Liver (tissue), 9 donors: Measurements from ENCODE around the gene PNPLA6. TPM values are rescaled to one million over a fixed set of nuclear protein-coding genes. Genes with fewer than 3 reads are reported as not detected.
A peak's percentile ranks its signal among the peaks of the same experiment; 100 is the strongest.

ENCODE experiments used
- DNase-seq: peaks from one replicate; pipeline ENCODE4 v3.0.0-alpha.2; 2017; ENCODE audit warnings: low spot score
- H3K27ac ChIP-seq, 2 donors: one replicate each; pipeline ENCODE4 v1.7.0; 2013; ENCODE audit warnings: inconsistent platforms in 2 of 2, low read length in 2 of 2, control low read depth in 1 of 2, low read depth in 1 of 2, mild to moderate bottlenecking in 1 of 2
- H3K27me3 ChIP-seq, 4 donors: one replicate each; pipeline versions ENCODE4 v1.6.1 to v1.7.0; 2013; ENCODE audit warnings: low read length in 3 of 4, inconsistent platforms in 1 of 4, mild to moderate bottlenecking in 1 of 4, moderate library complexity in 1 of 4; ENCODE audit not compliant: control insufficient read depth in 4 of 4, insufficient read depth in 4 of 4
- H3K36me3 ChIP-seq, 4 donors: one replicate each; pipeline versions ENCODE4 v1.6.1 to v1.7.0; 2013; ENCODE audit warnings: low read length in 3 of 4, mild to moderate bottlenecking in 3 of 4, low read depth in 1 of 4, moderate library complexity in 1 of 4; ENCODE audit not compliant: control insufficient read depth in 4 of 4, insufficient read depth in 3 of 4
- H3K4me1 ChIP-seq, 4 donors: one replicate each; pipeline versions ENCODE4 v1.6.1 to v1.7.0; 2013; ENCODE audit warnings: low read length in 3 of 4, mild to moderate bottlenecking in 3 of 4, moderate library complexity in 1 of 4; ENCODE audit not compliant: control insufficient read depth in 4 of 4, insufficient read depth in 4 of 4
- H3K4me3 ChIP-seq, 3 donors: one replicate each; pipeline versions ENCODE4 v1.6.1 to v1.7.0; 2013; ENCODE audit warnings: low read length in 3 of 3, control low read depth in 1 of 3, low read depth in 1 of 3, mild to moderate bottlenecking in 1 of 3
- H3K9ac ChIP-seq, 2 donors: one replicate each; pipeline ENCODE4 v1.7.0; 2013; ENCODE audit warnings: low read length in 2 of 2, mild to moderate bottlenecking in 2 of 2, moderate library complexity in 2 of 2, control low read depth in 1 of 2, low read depth in 1 of 2
- H3K9me3 ChIP-seq, 4 donors: one replicate each; pipeline versions ENCODE4 v1.6.1 to v1.7.0; 2013; ENCODE audit warnings: low read length in 3 of 4; ENCODE audit not compliant: control insufficient read depth in 4 of 4
- EGR1 ChIP-seq, 2 donors: IDR thresholded peaks; 2 replicates each; pipeline ENCODE4 v1.6.1; 2016 to 2018; ENCODE audit warnings: antibody characterized with exemption in 2 of 2, low read depth in 2 of 2
- FOXA2 ChIP-seq: IDR thresholded peaks from 2 replicates; pipeline ENCODE4 v1.6.1; 2016; ENCODE audit warnings: antibody characterized with exemption
- GABPA ChIP-seq, 2 donors: IDR thresholded peaks in 1 of 2; conservative IDR thresholded peaks in 1 of 2; 2 replicates each; pipeline ENCODE4 v1.6.1; 2016; ENCODE audit warnings: antibody characterized with exemption in 2 of 2, mild to moderate bottlenecking in 1 of 2, moderate library complexity in 1 of 2
- HNF4A ChIP-seq, 2 donors: conservative IDR thresholded peaks; 2 replicates each; pipeline ENCODE4 v1.6.1; 2016; ENCODE audit warnings: antibody characterized with exemption in 2 of 2, mild to moderate bottlenecking in 2 of 2
- HNF4G ChIP-seq: IDR thresholded peaks from 2 replicates; pipeline ENCODE4 v1.6.1; 2016; ENCODE audit warnings: antibody characterized with exemption
- JUND ChIP-seq, 2 donors: IDR thresholded peaks; 2 replicates each; pipeline ENCODE4 v1.6.1; 2016; ENCODE audit warnings: antibody characterized with exemption in 2 of 2
- NR2F2 ChIP-seq: IDR thresholded peaks from 2 replicates; pipeline ENCODE4 v1.6.1; 2016; ENCODE audit warnings: antibody characterized with exemption
- RAD21 ChIP-seq, 2 donors: IDR thresholded peaks; 2 replicates each; pipeline ENCODE4 v1.6.1; 2016; ENCODE audit warnings: antibody characterized with exemption in 2 of 2, mild to moderate bottlenecking in 2 of 2
- RXRA ChIP-seq, 2 donors: IDR thresholded peaks; 2 replicates each; pipeline ENCODE4 v1.6.1; 2017 to 2018; ENCODE audit warnings: antibody characterized with exemption in 2 of 2, mild to moderate bottlenecking in 1 of 2
- SP1 ChIP-seq: IDR thresholded peaks from 2 replicates; pipeline ENCODE4 v1.6.1; 2018; ENCODE audit warnings: antibody characterized with exemption, mild to moderate bottlenecking
- TAF1 ChIP-seq: conservative IDR thresholded peaks from 2 replicates; pipeline ENCODE4 v1.6.1; 2016; ENCODE audit warnings: antibody characterized with exemption, mild to moderate bottlenecking
- YY1 ChIP-seq: IDR thresholded peaks from 2 replicates; pipeline ENCODE4 v1.6.1; 2016; ENCODE audit warnings: antibody characterized with exemption, mild to moderate bottlenecking
- WGBS: extraction: QIAGEN DNeasy Blood & Tissue Kit; methylation state at CpG from one replicate; pipeline ENCODE4 v1.1.7; 2013; 5-methylcytosine and 5-hydroxymethylcytosine counted together
- polyA plus RNA-seq, 2 donors: library from polyadenylated mRNA; stranded (reverse) in 1 of 2; unstranded in 1 of 2; fragments of 200-250 nt in 1 of 2; fragments of >200 nt in 1 of 2; fragmentation: Nextera tagmentation in 1 of 2; extraction: Ambion mirVana in 1 of 2; gene quantifications; one replicate each; pipeline versions ENCODE4 v1.2.1 to v1.2.3, GENCODE V29; 2013 to 2015
- total RNA-seq, 2 donors: library from RNA; depleted of rRNA; stranded (reverse); fragments of >200 nt; gene quantifications; one replicate each; pipeline ENCODE4 v1.2.3, GENCODE V29; 2014
- TF ChIP-seq, protein P1 (sequence below): IDR thresholded peaks from 2 replicates; pipeline ENCODE4 v1.6.1; 2016; ENCODE audit warnings: antibody characterized with exemption
- TF ChIP-seq, protein P2 (sequence below): IDR thresholded peaks from 2 replicates; pipeline ENCODE4 v1.6.1; 2016; ENCODE audit warnings: antibody characterized with exemption
- TF ChIP-seq, protein P3 (sequence below): IDR thresholded peaks from 2 replicates; pipeline ENCODE4 v1.6.1; 2016; ENCODE audit warnings: antibody characterized with exemption, mild to moderate bottlenecking
- TF ChIP-seq, protein P4 (sequence below): IDR thresholded peaks from 2 replicates; pipeline ENCODE4 v1.6.1; 2016; ENCODE audit warnings: antibody characterized with exemption
- donor health status: healthy.
- donor health status: healthy.
- donor health status: healthy.
- donor health status: healthy.
- donor health status: healthy.

The PNPLA6 gene
- total and polyA plus RNA-seq, 4 donors, result 20.9 to 68.4 (median 28.0) TPM

DNA sequence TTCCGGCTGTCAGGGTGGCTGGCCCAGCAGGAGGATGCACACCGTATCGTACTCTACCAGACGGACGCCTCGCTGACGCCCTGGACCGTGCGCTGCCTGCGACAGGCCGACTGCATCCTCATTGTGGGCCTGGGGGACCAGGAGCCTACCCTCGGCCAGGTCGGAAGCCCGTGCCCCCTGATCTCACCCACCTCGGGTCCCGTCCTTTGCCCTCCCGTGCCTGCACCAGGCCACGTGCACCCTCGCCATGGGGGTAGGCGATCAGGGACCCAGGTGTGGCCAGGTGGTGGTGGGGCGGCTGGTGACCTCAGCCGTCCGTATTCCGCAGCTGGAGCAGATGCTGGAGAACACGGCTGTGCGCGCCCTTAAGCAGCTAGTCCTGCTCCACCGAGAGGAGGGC, 19.0 kb downstream of the PNPLA6 start:
- peaks cover 11 to 45% (median 27%) of the 10 kb centered on the region in 4 donors for H3K36me3 ChIP-seq
- no peaks in the 10 kb centered on the region for H3K27me3 ChIP-seq
- no peak for DNase-seq
- no peak overlapping the region for H3K4me3 ChIP-seq
- H3K9me3 ChIP-seq, result no peaks in the 10 kb centered on the region
- peaks cover 0 to 6% (median 2%) of the 10 kb centered on the region in 4 donors for H3K4me1 ChIP-seq
- no peak overlapping the region for H3K9ac ChIP-seq
- 95% methylated on average over 28 of the region's 28 CpGs for WGBS
- no peak overlapping the region for H3K27ac ChIP-seq
- TF ChIP-seq SP1 (no peak), NR2F2 (no peak), HNF4A (conservative IDR thresholded peaks at IDR 0.05) (no peak), EGR1 (IDR thresholded peaks at IDR 0.05; ENCODE audit: low read depth in 2 of 2) (no peak), FOXA2 (no peak), HNF4G (no peak), TAF1 (no peak), RXRA (IDR thresholded peaks at IDR 0.05) (no peak), GABPA (IDR thresholded peaks at IDR 0.05 in 1 of 2, conservative IDR thresholded peaks at IDR 0.05 in 1 of 2) (no peak), YY1 (no peak), JUND (IDR thresholded peaks at IDR 0.05) (no peak)
- TF ChIP-seq, protein P1, sequence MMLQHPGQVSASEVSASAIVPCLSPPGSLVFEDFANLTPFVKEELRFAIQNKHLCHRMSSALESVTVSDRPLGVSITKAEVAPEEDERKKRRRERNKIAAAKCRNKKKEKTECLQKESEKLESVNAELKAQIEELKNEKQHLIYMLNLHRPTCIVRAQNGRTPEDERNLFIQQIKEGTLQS, result no peak
- TF ChIP-seq, protein P2, sequence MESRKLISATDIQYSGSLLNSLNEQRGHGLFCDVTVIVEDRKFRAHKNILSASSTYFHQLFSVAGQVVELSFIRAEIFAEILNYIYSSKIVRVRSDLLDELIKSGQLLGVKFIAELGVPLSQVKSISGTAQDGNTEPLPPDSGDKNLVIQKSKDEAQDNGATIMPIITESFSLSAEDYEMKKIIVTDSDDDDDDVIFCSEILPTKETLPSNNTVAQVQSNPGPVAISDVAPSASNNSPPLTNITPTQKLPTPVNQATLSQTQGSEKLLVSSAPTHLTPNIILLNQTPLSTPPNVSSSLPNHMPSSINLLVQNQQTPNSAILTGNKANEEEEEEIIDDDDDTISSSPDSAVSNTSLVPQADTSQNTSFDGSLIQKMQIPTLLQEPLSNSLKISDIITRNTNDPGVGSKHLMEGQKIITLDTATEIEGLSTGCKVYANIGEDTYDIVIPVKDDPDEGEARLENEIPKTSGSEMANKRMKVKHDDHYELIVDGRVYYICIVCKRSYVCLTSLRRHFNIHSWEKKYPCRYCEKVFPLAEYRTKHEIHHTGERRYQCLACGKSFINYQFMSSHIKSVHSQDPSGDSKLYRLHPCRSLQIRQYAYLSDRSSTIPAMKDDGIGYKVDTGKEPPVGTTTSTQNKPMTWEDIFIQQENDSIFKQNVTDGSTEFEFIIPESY, result no peak
- TF ChIP-seq, protein P3, sequence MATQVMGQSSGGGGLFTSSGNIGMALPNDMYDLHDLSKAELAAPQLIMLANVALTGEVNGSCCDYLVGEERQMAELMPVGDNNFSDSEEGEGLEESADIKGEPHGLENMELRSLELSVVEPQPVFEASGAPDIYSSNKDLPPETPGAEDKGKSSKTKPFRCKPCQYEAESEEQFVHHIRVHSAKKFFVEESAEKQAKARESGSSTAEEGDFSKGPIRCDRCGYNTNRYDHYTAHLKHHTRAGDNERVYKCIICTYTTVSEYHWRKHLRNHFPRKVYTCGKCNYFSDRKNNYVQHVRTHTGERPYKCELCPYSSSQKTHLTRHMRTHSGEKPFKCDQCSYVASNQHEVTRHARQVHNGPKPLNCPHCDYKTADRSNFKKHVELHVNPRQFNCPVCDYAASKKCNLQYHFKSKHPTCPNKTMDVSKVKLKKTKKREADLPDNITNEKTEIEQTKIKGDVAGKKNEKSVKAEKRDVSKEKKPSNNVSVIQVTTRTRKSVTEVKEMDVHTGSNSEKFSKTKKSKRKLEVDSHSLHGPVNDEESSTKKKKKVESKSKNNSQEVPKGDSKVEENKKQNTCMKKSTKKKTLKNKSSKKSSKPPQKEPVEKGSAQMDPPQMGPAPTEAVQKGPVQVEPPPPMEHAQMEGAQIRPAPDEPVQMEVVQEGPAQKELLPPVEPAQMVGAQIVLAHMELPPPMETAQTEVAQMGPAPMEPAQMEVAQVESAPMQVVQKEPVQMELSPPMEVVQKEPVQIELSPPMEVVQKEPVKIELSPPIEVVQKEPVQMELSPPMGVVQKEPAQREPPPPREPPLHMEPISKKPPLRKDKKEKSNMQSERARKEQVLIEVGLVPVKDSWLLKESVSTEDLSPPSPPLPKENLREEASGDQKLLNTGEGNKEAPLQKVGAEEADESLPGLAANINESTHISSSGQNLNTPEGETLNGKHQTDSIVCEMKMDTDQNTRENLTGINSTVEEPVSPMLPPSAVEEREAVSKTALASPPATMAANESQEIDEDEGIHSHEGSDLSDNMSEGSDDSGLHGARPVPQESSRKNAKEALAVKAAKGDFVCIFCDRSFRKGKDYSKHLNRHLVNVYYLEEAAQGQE, result no peak

DNA sequence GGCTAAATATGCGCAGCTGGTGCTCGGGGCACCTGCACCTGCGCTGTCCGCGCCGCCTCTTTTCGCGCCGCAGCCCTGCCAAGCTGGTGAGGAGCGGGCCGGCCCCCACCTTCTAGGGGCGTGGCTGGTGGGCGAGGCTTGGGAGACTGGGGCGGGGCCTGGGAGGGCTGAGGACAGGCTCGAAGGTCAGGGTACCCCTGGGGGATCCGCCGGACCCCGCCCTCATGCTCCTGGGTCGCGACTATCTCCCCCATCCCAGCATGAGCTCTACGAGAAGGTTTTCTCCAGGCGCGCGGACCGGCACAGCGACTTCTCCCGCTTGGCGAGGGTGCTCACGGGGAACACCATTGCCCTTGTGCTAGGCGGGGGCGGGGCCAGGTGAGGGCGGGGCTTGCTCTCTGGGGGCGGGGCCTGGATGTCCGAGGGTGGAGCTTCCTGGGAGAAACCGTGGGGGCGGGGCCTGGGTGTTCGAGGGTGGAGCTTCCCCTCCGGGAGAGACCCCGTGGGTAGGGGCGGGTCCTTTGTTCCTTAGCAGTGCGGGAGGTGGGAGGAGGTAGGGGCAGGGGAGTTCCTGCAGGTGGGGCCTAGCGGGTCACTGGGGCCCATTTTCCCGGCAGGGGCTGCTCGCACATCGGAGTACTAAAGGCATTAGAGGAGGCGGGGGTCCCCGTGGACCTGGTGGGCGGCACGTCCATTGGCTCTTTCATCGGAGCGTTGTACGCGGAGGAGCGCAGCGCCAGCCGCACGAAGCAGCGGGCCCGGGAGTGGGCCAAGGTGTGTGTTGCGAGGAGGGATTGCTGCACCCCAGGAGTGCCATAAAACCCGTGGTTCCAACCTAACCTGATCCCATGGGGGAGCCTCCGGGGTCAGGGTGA, 19.7 kb downstream of the PNPLA6 start:
- peak; percentile 50 for DNase-seq

More for the DNA sequence above, 19.7 kb downstream of the PNPLA6 start:
- H3K36me3 ChIP-seq, result peaks cover 11 to 47% (median 29%) of the 10 kb centered on the region in 4 donors
- H3K9me3 ChIP-seq, result no peaks in the 10 kb centered on the region
- no peak overlapping the region for H3K9ac ChIP-seq
- no peak overlapping the region for H3K27ac ChIP-seq
- no peaks in the 10 kb centered on the region for H3K27me3 ChIP-seq
- peaks cover 0 to 6% (median 2%) of the 10 kb centered on the region in 4 donors for H3K4me1 ChIP-seq
- no peak for TF ChIP-seq JUND (IDR thresholded peaks at IDR 0.05)
- TF ChIP-seq, protein P4, sequence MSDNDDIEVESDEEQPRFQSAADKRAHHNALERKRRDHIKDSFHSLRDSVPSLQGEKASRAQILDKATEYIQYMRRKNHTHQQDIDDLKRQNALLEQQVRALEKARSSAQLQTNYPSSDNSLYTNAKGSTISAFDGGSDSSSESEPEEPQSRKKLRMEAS, result no peak
- no peak for TF ChIP-seq GABPA (IDR thresholded peaks at IDR 0.05 in 1 of 2, conservative IDR thresholded peaks at IDR 0.05 in 1 of 2)
- no peak for TF ChIP-seq RAD21 (IDR thresholded peaks at IDR 0.05)
- TF ChIP-seq, protein P2, result no peak
- no peak for TF ChIP-seq FOXA2
- no peak for TF ChIP-seq HNF4A (conservative IDR thresholded peaks at IDR 0.05)
- TF ChIP-seq, protein P3, result no peak
- H3K4me3 ChIP-seq, result no peak overlapping the region
- 85% methylated on average over 62 of the region's 62 CpGs for WGBS
